Spleen (tissue), 11 donors: ENCODE results near the gene LGI2. TPM values are rescaled to one million over a fixed set of nuclear protein-coding genes. Genes with fewer than 3 reads are reported as not detected.

Source experiments
- DNase-seq: peaks from one replicate; pipeline ENCODE4 v3.0.0-alpha.2; 2020
- H3K27ac ChIP-seq, 8 donors: fragments of 200-600 bp; sonication (generic) in 7 of 8; 1 replicate in 4 of 8; 2 replicates in 4 of 8; pipeline versions ENCODE4 v1.5.0 to v1.8.0; 2016 to 2021; ENCODE audit warnings: inconsistent platforms in 4 of 8, mild to moderate bottlenecking in 4 of 8, moderate library complexity in 1 of 8
- H3K27me3 ChIP-seq, 7 donors: fragments of 200-600 bp; sonication (generic) in 6 of 7; replicated peaks in 1 of 7; 1 replicate in 4 of 7; 2 replicates in 3 of 7; pipeline versions ENCODE4 v1.5.0 to v1.8.0; 2016 to 2021; ENCODE audit warnings: inconsistent platforms in 3 of 7, mild to moderate bottlenecking in 1 of 7
- H3K36me3 ChIP-seq, 6 donors: fragments of 200-600 bp; sonication (generic) in 5 of 6; 1 replicate in 4 of 6; 2 replicates in 2 of 6; pipeline versions ENCODE4 v1.5.0 to v1.8.0; 2016 to 2021; ENCODE audit warnings: inconsistent platforms in 2 of 6
- H3K4me1 ChIP-seq, 6 donors: fragments of 200-600 bp; sonication (generic) in 5 of 6; 1 replicate in 3 of 6; 2 replicates in 3 of 6; pipeline versions ENCODE4 v1.5.0 to v1.8.0; 2016 to 2021; ENCODE audit warnings: inconsistent platforms in 3 of 6
- H3K4me3 ChIP-seq, 8 donors: fragments of 200-600 bp; sonication (generic) in 7 of 8; 1 replicate in 4 of 8; 2 replicates in 4 of 8; pipeline versions ENCODE4 v1.5.0 to v1.8.0; 2016 to 2021; ENCODE audit warnings: inconsistent platforms in 4 of 8, mild to moderate bottlenecking in 4 of 8, moderate library complexity in 2 of 8
- H3K9me3 ChIP-seq, 8 donors: fragments of 200-600 bp; sonication (generic) in 7 of 8; 1 replicate in 4 of 8; 2 replicates in 4 of 8; pipeline versions ENCODE4 v1.5.0 to v1.8.0; 2016 to 2021; ENCODE audit warnings: inconsistent platforms in 4 of 8
- CTCF ChIP-seq, 11 experiments: fragments of 200-600 bp in 7 of 11; fragments of 450-650 bp in 4 of 11; sonication (generic) in 4 of 11; IDR thresholded peaks in 8 of 11; conservative IDR thresholded peaks in 3 of 11; 1 replicate in 7 of 11; 2 replicates in 4 of 11; pipeline versions ENCODE4 v1.4.0 to v1.8.0; 2016 to 2021; ENCODE audit warnings: antibody characterized with exemption in 11 of 11, inconsistent platforms in 4 of 11, mild to moderate bottlenecking in 1 of 11
- POLR2A ChIP-seq, 3 donors: fragments of 450-650 bp; IDR thresholded peaks; one replicate each; pipeline ENCODE4 v1.5.1; 2017; ENCODE audit warnings: antibody characterized with exemption in 3 of 3, mild to moderate bottlenecking in 1 of 3
- POLR2AphosphoS5 ChIP-seq, 3 donors: sonication (generic); formaldehyde crosslinking; IDR thresholded peaks; one replicate each; pipeline ENCODE4 v1.5.1; 2017; ENCODE audit warnings: antibody characterized with exemption in 3 of 3
- WGBS, 5 donors: extraction: QIAGEN DNeasy Blood & Tissue Kit in 3 of 5; methylation state at CpG; one replicate each; pipeline versions ENCODE4 v1.1.5 to v1.1.7; 2013 to 2018; 5-methylcytosine and 5-hydroxymethylcytosine counted together
- intact Hi-C: fragments of 100-400 bp; cut with DNase I; formaldehyde crosslinking; loops from one replicate; pipeline ENCODE4 v1.15.0; 2023; ENCODE audit warnings: low total_unique reads
- polyA plus RNA-seq, 3 donors: library from polyadenylated mRNA; stranded (reverse); fragments of 200-250 nt; gene quantifications; one replicate each; pipeline ENCODE4 v1.2.1, GENCODE V29; 2013
- total RNA-seq, 7 donors: library from RNA; depleted of rRNA in 3 of 7; stranded (reverse); fragments of >200 nt in 3 of 7; fragmentation: NEBNext Ultra II Directional in 4 of 7; extraction: Animal tissue kit (Norgen Biotek cat#: 25700) in 4 of 7; gene quantifications; one replicate each; pipeline versions ENCODE4 v1.1.0 to v1.2.1, GENCODE V29; 2016 to 2021
- donor health status: healthy with polysubstance abuse.
- donor health status: DM: no; HTN: no; CAD: no; lungs with moderate emphysema.
- donor health status: DM: no; HTN: no; CAD: no.
- donor health status: Bipolar disorder and iron deficiency.
- donor health status: healthy.
- donor health status: DM: no; HTN: no; CAD: no.
- donor health status: DM: yes; HTN: yes; CAD: no.

Gene LGI2
- total and polyA plus RNA-seq, 10 donors = 0.17 to 2.7 (median 0.72) TPM

GRCh38 chr4:25062098-25062497 is 31.4 kb upstream of the LGI2 start:
- Histone ChIP-seq H3K4me1 (no peaks in the 10 kb centered on the region), H3K27ac (no peak overlapping the region), H3K27me3 (peaks cover 0 to 9% (median 0%) of the 10 kb centered on the region in 7 donors), H3K36me3 (no peaks in the 10 kb centered on the region), H3K4me3 (no peak overlapping the region), H3K9me3 (peaks cover 0 to 5% (median 0%) of the 10 kb centered on the region in 8 donors)
- WGBS, 5 donors = 93 to 100% (median 94%) methylated on average over 1 of the region's 1 CpG
- DNase-seq = no peak
- TF ChIP-seq CTCF (IDR thresholded peaks at IDR 0.05 in 8 of 11, conservative IDR thresholded peaks at IDR 0.05 in 3 of 11) (no peak), POLR2AphosphoS5 (IDR thresholded peaks at IDR 0.05) (no peak), POLR2A (IDR thresholded peaks at IDR 0.05) (no peak)
- intact Hi-C loops = no loop called here

GRCh38 chr4:25061602-25062001 is 30.9 kb upstream of the LGI2 start:
- TF ChIP-seq POLR2AphosphoS5 (IDR thresholded peaks at IDR 0.05) = no peak
- TF ChIP-seq CTCF (IDR thresholded peaks at IDR 0.05 in 8 of 11, conservative IDR thresholded peaks at IDR 0.05 in 3 of 11) = no peak
- no peak for TF ChIP-seq POLR2A (IDR thresholded peaks at IDR 0.05)
- intact Hi-C loops = no loop called here
- Histone ChIP-seq H3K4me1 (no peaks in the 10 kb centered on the region), H3K27me3 (peaks cover 0 to 13% (median 0%) of the 10 kb centered on the region in 7 donors), H3K9me3 (peaks cover 0 to 5% (median 0%) of the 10 kb centered on the region in 8 donors), H3K36me3 (no peaks in the 10 kb centered on the region), H3K4me3 (no peak overlapping the region), H3K27ac (no peak overlapping the region)
- 83 to 94% (median 92%) methylated on average over 4 of the region's 4 CpGs for WGBS, 5 donors
- DNase-seq = no peak

- intact Hi-C loops = no loop called here
- H3K27me3 ChIP-seq = peaks cover 0 to 13% (median 0%) of the 10 kb centered on the region in 7 donors
- H3K27ac ChIP-seq = no peak overlapping the region
- H3K36me3 ChIP-seq = no peaks in the 10 kb centered on the region
- 77 to 89% (median 83%) methylated on average over 5 of the region's 5 CpGs for WGBS, 5 donors
- no peak for DNase-seq
- H3K9me3 ChIP-seq = peaks cover 0 to 5% (median 0%) of the 10 kb centered on the region in 8 donors
- no peak overlapping the region for H3K4me3 ChIP-seq
- TF ChIP-seq POLR2AphosphoS5 (IDR thresholded peaks at IDR 0.05) (no peak), POLR2A (IDR thresholded peaks at IDR 0.05) (no peak), CTCF (IDR thresholded peaks at IDR 0.05 in 8 of 11, conservative IDR thresholded peaks at IDR 0.05 in 3 of 11) (no peak)
- H3K4me1 ChIP-seq = no peaks in the 10 kb centered on the region
These were observed 30.2 kb upstream of the LGI2 start for GRCh38 chr4:25060963-25061340.

- H3K9me3 ChIP-seq = peaks cover 0 to 5% (median 0%) of the 10 kb centered on the region in 8 donors
- H3K4me3 ChIP-seq = no peak overlapping the region
- DNase-seq = no peak
- TF ChIP-seq POLR2A (IDR thresholded peaks at IDR 0.05) (no peak), CTCF (IDR thresholded peaks at IDR 0.05 in 8 of 11, conservative IDR thresholded peaks at IDR 0.05 in 3 of 11) (no peak), POLR2AphosphoS5 (IDR thresholded peaks at IDR 0.05) (no peak)
- H3K27ac ChIP-seq = no peak overlapping the region
- intact Hi-C loops = no loop called here
- H3K36me3 ChIP-seq = no peaks in the 10 kb centered on the region
- no peaks in the 10 kb centered on the region for H3K4me1 ChIP-seq
- peaks cover 0 to 13% (median 0%) of the 10 kb centered on the region in 7 donors for H3K27me3 ChIP-seq
- WGBS, 5 donors = 86 to 89% (median 87%) methylated on average over 8 of the region's 8 CpGs
These were observed 29.7 kb upstream of the LGI2 start for GRCh38 chr4:25060241-25060962.
